IgD-negative memory B cell (primary cell): ENCODE measurements around the gene ZNF318. TPM values are rescaled to one million over a fixed set of nuclear protein-coding genes. Genes with fewer than 3 reads are reported as not detected.
A peak's percentile ranks its signal among the peaks of the same experiment; 100 is the strongest.
"Not testable (repeated sequence)": the region's sequence is repeated elsewhere in the genome, so short reads cannot be mapped to it uniquely, and the experiment has no call there.

Source experiments
- H3K27ac Mint-ChIP-seq, 3 donors: one replicate each; pipeline ENCODE4 v1.8.0; 2020 to 2022; ENCODE audit warnings: mild to moderate bottlenecking in 3 of 3, mixed read lengths in 3 of 3, moderate library complexity in 1 of 3
- H3K27me3 Mint-ChIP-seq: one replicate; pipeline ENCODE4 v1.8.0; 2021; ENCODE audit warnings: mixed read lengths
- H3K36me3 Mint-ChIP-seq: one replicate; pipeline ENCODE4 v1.8.0; 2020; ENCODE audit warnings: mild to moderate bottlenecking, mixed read lengths
- H3K4me1 Mint-ChIP-seq, 3 donors: one replicate each; pipeline ENCODE4 v1.8.0; 2020 to 2022; ENCODE audit warnings: mixed read lengths in 3 of 3, mild to moderate bottlenecking in 1 of 3
- H3K4me3 Mint-ChIP-seq, 4 donors: one replicate each; pipeline ENCODE4 v1.8.0; 2020 to 2022; ENCODE audit warnings: mild to moderate bottlenecking in 4 of 4, mixed read lengths in 4 of 4, moderate library complexity in 3 of 4
- H3K9me3 Mint-ChIP-seq, 3 donors: one replicate each; pipeline ENCODE4 v1.8.0; 2020 to 2021; ENCODE audit warnings: mixed read lengths in 3 of 3, mild to moderate bottlenecking in 1 of 3
- polyA plus RNA-seq: library from polyadenylated mRNA; unstranded; fragments of 300-500 nt; fragmentation: Illumina TruSeq; gene quantifications from one replicate; pipeline ENCODE4 v1.2.3, GENCODE V29; 2021

The ZNF318 gene
- polyA plus RNA-seq, 1 donor from 2014 or later = 10.7 TPM

DNA sequence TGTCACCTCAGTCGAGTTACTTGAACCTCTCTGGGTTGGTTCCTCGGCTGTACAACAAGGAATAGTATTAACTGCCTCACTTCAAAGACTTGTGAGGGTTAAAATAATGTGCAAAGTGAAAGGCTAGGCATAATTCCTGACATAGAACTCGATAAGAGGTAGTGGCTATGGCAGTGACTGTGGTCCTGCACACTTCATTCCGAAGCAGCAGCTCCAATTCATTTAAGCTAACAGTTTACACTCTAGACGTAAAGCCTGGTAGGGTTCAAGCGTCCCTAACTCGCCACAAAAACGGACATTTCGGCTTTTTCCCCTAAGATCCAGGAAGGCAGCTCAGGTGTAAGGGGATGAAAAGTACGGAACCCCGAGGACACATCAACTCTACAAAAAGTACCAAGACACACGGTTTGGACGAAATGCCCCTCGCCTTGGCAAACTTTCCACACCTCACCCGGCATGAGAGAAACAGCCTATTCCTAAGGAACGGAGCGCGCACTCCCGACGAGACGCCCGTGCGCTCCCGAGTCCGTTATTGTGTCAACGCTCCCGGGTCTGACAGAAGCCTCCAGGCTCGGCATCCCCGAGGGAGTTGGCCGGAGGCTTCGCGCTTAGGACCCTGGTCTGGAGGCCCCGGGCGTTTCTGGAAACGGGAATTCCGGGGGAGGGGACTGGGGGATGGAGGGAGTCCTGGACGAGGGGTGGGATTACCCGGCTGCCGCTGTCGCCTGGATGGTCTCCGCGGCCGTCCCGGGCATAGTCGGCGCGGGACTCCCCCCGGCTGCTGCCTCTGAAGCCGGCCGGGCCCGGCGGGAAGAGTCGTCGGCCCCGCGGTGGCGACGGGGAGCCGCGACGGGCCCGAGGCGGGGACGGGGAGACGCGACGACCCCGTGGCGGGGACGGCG, 937 bp downstream of the ZNF318 start:
- Mint-ChIP-seq H3K4me1 (peaks cover 22 to 26% (median 24%) of the 10 kb centered on the region in 3 donors), H3K27me3 (no peaks in the 10 kb centered on the region), H3K27ac (peak overlapping the region in 2 of 3 donors; percentile 86 to 88), H3K9me3 (no peaks in the 10 kb centered on the region), H3K4me3 (peak overlapping the region; percentile 89 to 97 (median 93)), H3K36me3 (peaks cover 7% of the 10 kb centered on the region)

GRCh38 chr6:43367245-43367984, 2.0 kb downstream of the ZNF318 start:
- peaks cover 7% of the 10 kb centered on the region for H3K36me3 Mint-ChIP-seq
- peaks cover 22 to 27% (median 24%) of the 10 kb centered on the region in 3 donors for H3K4me1 Mint-ChIP-seq
- no peaks in the 10 kb centered on the region for H3K27me3 Mint-ChIP-seq
- H3K9me3 Mint-ChIP-seq = no peaks in the 10 kb centered on the region
- H3K27ac Mint-ChIP-seq = peak overlapping the region; percentile 28 to 88 (median 86)
- peak overlapping the region; percentile 89 to 97 (median 93) for H3K4me3 Mint-ChIP-seq

DNA sequence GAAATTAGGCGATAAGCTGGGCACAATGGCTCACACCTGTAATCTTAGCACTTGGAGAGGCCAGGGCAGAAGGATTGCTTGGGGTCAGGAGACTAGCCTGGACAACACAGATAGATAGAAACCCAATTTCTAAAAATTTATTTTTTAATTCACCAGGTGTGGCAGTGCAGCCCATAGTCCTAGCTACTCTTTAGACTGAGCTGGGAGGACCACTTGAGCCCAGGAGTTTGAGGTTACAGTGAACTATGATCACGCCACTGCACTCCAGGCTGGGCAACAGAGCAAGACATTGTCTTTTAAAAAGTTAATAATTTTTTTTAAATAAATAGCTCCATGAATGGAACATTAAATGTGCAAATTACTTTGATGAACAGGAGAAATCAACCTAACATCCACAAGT, 8.2 kb downstream of the ZNF318 start:
- H3K27ac Mint-ChIP-seq = no peak overlapping the region
- H3K4me1 Mint-ChIP-seq = peaks cover 6 to 10% (median 10%) of the 10 kb centered on the region in 3 donors
- H3K27me3 Mint-ChIP-seq = no peaks in the 10 kb centered on the region
- H3K36me3 Mint-ChIP-seq = peaks cover 12% of the 10 kb centered on the region
- H3K4me3 Mint-ChIP-seq = no peak overlapping the region
- H3K9me3 Mint-ChIP-seq = no peaks in the 10 kb centered on the region

GRCh38 chr6:43359831-43360230, 9.6 kb downstream of the ZNF318 start:
- peaks cover 2 to 5% (median 2%) of the 10 kb centered on the region in 3 donors for H3K4me1 Mint-ChIP-seq
- no peaks in the 10 kb centered on the region for H3K9me3 Mint-ChIP-seq
- H3K27ac Mint-ChIP-seq = no peak overlapping the region
- no peaks in the 10 kb centered on the region for H3K27me3 Mint-ChIP-seq
- H3K36me3 Mint-ChIP-seq = peaks cover 6% of the 10 kb centered on the region
- H3K4me3 Mint-ChIP-seq = no peak overlapping the region

DNA sequence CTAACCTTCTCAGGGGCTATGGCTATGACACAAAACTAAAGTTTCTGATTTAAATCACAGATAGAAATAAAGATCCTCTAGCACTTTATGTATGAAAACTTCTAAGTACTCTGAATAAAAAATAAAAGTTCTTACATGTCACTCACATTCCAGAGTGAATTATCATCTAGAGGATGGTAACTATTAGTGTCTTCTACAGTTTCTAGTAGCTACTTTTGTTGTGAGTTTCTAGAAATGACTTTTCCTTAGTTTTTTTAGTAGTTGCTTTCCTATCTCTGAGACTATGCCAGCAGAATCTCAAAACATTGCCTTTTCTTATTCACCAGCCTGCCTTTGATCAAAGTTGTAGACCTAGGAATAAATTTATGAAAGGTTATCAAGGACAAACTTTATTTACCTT, 10.1 kb downstream of the ZNF318 start:
- no peak overlapping the region for H3K27ac Mint-ChIP-seq

GRCh38 chr6:43355862-43356590, 13.4 kb downstream of the ZNF318 start:
- H3K36me3 Mint-ChIP-seq = peaks cover 12% of the 10 kb centered on the region
- H3K4me3 Mint-ChIP-seq = no peak overlapping the region
- H3K4me1 Mint-ChIP-seq = peaks cover 0 to 5% (median 0%) of the 10 kb centered on the region in 3 donors
- H3K27ac Mint-ChIP-seq = no peak overlapping the region
- no peaks in the 10 kb centered on the region for H3K9me3 Mint-ChIP-seq
- H3K27me3 Mint-ChIP-seq = no peaks in the 10 kb centered on the region

More for the DNA sequence above, 10.1 kb downstream of the ZNF318 start:
- Mint-ChIP-seq H3K27me3 (no peaks in the 10 kb centered on the region), H3K4me3 (no peak overlapping the region), H3K9me3 (no peaks in the 10 kb centered on the region), H3K36me3 (peaks cover 6% of the 10 kb centered on the region), H3K4me1 (peaks cover 2% of the 10 kb centered on the region in 3 donors)

GRCh38 chr6:43351951-43352350, 17.5 kb downstream of the ZNF318 start:
- H3K27me3 Mint-ChIP-seq, H3K9me3 Mint-ChIP-seq, H3K4me3 Mint-ChIP-seq, H3K4me1 Mint-ChIP-seq, H3K27ac Mint-ChIP-seq, H3K36me3 Mint-ChIP-seq: not testable (repeated sequence)

- no peaks in the 10 kb centered on the region for H3K9me3 Mint-ChIP-seq
- no peak overlapping the region for H3K4me3 Mint-ChIP-seq
- no peaks in the 10 kb centered on the region for H3K4me1 Mint-ChIP-seq
- no peak overlapping the region for H3K27ac Mint-ChIP-seq
- no peaks in the 10 kb centered on the region for H3K27me3 Mint-ChIP-seq
- H3K36me3 Mint-ChIP-seq = peaks cover 10% of the 10 kb centered on the region
These were observed 22.0 kb downstream of the ZNF318 start for GRCh38 chr6:43347444-43347843.

DNA sequence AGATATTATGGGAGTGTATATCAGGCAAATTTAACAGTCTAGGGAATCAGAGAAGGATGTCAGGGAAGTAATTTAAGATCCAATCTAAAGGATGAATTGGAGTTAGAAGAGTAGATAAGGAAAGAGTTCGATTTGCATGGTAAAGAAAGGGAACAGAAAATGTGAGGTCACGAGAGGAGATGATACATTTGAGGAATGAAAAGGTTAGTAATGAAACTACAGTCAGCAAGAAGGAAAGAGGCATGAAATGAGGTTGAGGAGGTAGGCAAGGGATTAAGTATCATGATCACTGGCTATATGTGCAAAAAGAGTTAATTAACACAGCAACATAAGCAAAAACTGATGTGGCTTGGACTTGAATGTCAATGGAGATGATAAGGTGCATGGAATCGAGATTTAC, 22.4 kb downstream of the ZNF318 start:
- H3K9me3 Mint-ChIP-seq = no peaks in the 10 kb centered on the region
- H3K27ac Mint-ChIP-seq = no peak overlapping the region
- peaks cover 10% of the 10 kb centered on the region for H3K36me3 Mint-ChIP-seq
- no peaks in the 10 kb centered on the region for H3K27me3 Mint-ChIP-seq
- no peak overlapping the region for H3K4me3 Mint-ChIP-seq
- no peaks in the 10 kb centered on the region for H3K4me1 Mint-ChIP-seq

- not testable (repeated sequence) for H3K4me3 Mint-ChIP-seq, H3K9me3 Mint-ChIP-seq, H3K36me3 Mint-ChIP-seq, H3K27me3 Mint-ChIP-seq, H3K4me1 Mint-ChIP-seq, H3K27ac Mint-ChIP-seq
These were observed 23.2 kb downstream of the ZNF318 start for GRCh38 chr6:43346243-43346642.

GRCh38 chr6:43339168-43339567, 30.3 kb downstream of the ZNF318 start:
- Mint-ChIP-seq H3K27me3 (no peaks in the 10 kb centered on the region), H3K4me3 (peak overlapping the region in 2 of 4 donors; percentile 28 to 32), H3K4me1 (peaks cover 7 to 20% (median 14%) of the 10 kb centered on the region in 3 donors), H3K36me3 (peaks cover 12% of the 10 kb centered on the region), H3K27ac (no peak overlapping the region), H3K9me3 (no peaks in the 10 kb centered on the region)

DNA sequence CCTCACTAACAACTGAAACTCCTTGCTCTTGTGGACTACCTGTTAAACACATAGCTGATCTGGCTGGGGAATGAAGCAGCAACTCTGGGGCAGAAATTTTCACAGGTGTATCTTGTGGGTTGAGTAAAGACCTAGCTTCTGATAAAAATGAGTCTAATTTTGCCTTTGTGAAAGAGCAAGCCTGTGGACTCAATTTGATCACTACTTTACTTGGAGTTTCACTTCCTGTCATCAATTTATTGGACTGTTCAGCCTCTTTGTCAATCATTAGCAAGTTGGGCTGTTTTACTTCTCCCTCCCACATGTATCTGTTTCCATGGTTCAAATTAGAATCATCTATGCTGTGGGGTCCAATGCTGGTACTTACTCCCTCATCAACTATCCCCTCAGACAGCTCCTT, 31.2 kb downstream of the ZNF318 start:
- Mint-ChIP-seq H3K27ac (no peak overlapping the region), H3K4me1 (peaks cover 7 to 20% (median 14%) of the 10 kb centered on the region in 3 donors), H3K9me3 (no peaks in the 10 kb centered on the region), H3K27me3 (no peaks in the 10 kb centered on the region), H3K36me3 (peaks cover 11% of the 10 kb centered on the region), H3K4me3 (no peak overlapping the region)

- Mint-ChIP-seq H3K27me3 (no peaks in the 10 kb centered on the region), H3K36me3 (peaks cover 11% of the 10 kb centered on the region), H3K4me1 (peaks cover 7 to 20% (median 17%) of the 10 kb centered on the region in 3 donors), H3K4me3 (no peak overlapping the region), H3K9me3 (no peaks in the 10 kb centered on the region), H3K27ac (no peak overlapping the region)
These were observed 33.1 kb downstream of the ZNF318 start for GRCh38 chr6:43336382-43336781.

DNA sequence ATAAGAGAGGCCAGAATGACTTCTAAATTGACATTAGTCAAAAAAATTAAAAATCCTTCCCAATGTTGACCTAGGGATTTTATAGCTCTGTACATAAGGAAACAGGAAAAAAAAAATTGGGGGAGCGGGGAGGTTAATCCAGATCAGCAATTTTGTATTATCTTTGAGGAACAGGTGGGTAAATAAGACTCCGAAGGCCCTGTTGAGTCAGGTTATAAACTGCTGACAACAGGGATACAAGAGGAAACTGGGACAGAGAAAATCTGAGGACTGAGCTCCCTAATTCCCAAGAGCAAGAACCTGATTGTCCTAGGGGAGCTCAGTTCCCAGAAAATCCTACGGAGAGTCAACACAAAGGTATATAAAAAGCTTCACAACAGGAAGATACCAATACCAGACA, 34.0 kb downstream of the ZNF318 start:
- H3K4me3 Mint-ChIP-seq = no peak overlapping the region
- H3K27me3 Mint-ChIP-seq = no peaks in the 10 kb centered on the region
- peaks cover 7 to 20% (median 19%) of the 10 kb centered on the region in 3 donors for H3K4me1 Mint-ChIP-seq
- H3K27ac Mint-ChIP-seq = no peak overlapping the region
- H3K36me3 Mint-ChIP-seq = peaks cover 8% of the 10 kb centered on the region
- H3K9me3 Mint-ChIP-seq = no peaks in the 10 kb centered on the region
